ENCODE data around the gene CYP19A1. TPM values are rescaled to one million over a fixed set of nuclear protein-coding genes. Genes with fewer than 3 reads are reported as not detected.

The CYP19A1 gene
- total RNA-seq: 0.46 TPM

DNA sequence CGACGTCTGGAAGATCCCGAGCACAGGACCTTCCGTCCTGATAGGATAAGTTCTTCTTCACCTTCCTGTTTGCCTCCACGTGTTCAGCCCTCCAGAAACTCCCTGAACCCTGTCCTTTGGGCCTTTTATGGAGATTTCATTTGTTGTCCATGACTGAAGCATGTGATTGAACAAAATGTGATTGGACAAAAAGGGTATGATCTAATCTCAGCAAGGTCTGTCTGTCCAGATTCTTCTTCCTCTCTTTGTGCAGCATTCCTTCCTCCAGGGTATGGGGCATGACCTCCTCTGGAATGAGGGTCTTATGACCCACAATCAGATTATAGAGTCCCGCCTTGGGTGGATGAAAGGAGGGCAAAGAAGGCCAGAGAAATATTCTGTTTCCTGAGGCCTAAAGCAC is at the start of gene CYP19A1:
Gene CYP19A1, minus strand, starts transcription at position 101 of the 400 bp plus-strand sequence. CDS start 95,684 bp downstream, outside the sequence.
- no peak for DNase-seq (ENCODE audit: low spot score)

DNA sequence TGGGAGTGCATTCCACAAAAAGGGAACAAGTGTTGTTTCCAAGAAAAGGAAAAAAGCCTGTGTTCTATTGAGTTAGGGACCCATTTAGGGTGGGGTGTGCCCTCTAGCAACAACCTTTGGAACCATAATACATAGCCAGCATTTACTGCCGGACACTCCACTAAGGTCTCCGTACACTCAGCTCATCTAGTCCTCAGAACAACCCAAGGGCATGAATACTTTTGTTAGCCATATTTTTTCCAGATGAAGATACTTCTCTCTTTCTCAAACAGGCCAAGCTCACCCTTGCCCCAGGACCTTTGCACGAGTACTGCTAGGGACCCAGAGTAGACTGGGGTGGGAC is 49.3 kb upstream of the CYP19A1 start:
- DNase-seq (ENCODE audit: low spot score): no peak

DNA sequence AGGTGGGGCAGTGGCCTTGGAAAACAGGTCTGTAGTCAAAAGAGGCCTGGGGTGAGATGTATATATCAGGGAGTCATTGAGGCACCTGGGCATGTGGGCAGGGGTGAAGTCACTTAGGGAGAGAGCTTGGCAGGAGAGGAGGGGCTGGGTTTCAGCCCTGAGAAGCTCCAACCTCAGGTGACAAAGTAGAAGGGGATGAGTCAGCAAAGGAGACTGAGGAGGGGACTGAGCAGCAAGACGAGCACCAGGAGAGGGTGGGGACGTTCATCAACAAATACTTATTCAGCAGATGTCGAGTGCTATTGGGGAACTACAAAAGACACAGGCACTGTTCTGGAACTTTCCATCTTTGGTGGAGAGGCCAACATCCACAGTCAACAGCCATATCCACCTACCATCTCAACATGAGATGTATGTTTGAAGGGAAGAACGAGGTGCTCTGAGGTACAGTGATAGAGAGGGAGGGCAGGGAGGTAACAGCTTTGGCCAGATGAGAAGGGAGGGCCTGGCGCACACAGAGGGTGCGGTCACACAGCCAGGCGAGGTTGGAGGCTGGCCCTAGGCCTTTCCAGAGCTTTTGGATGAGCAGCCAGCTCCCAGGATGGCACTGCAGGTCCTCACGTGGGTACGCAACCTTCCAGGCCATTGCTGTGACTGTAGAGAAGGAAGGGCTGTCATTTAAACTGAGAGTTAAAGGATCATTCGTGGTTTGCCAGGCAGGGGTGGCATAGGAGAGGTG is 48.7 kb upstream of the CYP19A1 start:
- no peak for DNase-seq (ENCODE audit: low spot score)

DNA sequence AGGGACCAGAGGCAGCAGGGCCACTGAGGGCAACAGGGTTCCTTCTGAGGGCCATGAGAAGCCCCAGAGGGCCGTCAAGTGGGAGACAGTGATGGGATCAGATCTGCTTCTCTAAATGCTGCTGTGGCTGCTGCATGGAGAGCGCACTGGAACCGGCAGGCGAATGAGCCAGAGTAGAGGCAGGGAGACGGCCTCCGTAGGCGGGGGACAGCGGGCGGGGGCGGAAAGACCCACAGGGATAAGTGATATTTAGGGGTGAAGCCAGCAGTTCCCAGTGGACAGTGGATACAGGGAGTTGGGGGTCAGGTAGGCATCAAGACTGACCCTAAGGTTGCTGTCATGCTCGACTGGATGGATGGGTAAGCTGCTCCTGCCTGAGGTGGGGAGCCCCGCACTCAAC is 48.1 kb upstream of the CYP19A1 start:
- no peak for DNase-seq (ENCODE audit: low spot score)

DNA sequence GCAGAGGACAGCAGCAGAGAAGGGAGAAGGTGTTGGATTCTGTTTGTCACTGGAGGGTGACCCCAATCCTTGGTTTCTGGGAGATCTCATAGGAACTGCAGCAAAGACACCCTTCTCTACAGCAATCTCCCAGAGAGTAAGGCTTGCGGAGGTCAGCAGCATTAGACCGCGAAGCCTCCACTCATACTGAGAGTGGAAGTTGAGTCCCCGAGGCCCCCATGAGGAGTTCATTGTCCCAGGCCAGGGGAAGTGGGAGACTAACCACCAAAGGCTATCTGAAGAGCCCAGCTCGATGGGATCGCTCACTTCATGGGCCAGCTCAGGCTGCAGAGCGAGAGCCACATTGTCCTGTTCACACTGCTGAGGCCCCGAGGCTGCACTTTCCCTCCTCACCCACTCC is 47.6 kb upstream of the CYP19A1 start:
- no peak for DNase-seq (ENCODE audit: low spot score)

DNA sequence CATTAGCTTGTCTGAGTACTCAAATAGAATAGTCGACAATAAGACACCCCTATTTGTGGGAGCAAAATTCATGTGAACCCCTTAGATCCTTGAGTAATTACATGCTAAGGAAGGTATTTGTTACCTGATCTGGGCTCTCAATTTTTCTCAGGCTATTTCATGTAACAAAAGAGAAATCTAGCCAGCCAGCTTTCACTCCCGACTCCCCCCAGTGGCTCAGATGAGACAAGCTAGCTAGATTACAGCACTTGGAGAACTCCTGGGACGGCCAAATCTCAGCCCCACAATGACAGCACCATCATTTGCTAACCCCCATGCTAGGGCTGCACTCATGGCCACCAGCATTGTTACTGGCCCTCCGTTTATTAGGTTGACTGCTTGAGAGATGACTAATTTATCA is 44.4 kb upstream of the CYP19A1 start:
- DNase-seq (ENCODE audit: low spot score): no peak

DNA sequence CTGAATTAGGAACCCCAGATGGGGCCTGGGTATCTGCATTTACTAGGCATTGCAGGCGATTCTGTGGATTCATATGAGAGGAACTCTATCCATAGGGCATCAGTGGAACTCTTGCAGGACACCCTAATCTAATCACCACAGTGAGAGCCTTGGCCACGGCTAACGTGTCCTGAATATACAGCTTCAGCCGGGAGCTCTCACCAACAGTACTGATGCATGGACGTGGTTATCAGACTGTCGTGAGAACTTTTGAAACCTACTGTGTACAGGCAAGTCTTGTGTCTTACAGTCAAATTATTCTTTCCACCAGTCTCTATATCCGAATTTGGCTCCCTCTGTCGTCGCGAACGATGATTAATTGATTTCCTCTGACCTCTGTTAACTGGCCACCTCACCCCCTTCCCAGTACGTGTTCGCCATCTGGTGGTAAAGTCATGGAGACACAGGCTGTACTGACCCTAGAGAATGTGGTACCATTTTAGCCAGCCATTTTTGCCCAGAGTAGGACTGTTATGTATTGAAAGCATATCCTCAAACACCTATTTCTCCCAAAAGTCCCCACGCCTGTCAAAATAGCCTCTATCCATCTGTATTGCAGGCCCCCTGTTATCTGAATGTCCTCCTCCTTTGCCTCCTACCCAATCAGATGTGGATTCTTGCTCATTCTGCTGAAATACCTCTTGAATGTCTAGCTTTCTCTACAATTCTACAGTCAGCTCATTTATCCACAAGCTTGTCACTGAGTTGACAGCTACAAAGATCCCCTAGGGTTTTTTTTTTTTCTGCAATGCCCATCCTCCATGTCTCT is 42.8 kb upstream of the CYP19A1 start:
- peak; percentile 56 for DNase-seq (ENCODE audit: low spot score)

DNA sequence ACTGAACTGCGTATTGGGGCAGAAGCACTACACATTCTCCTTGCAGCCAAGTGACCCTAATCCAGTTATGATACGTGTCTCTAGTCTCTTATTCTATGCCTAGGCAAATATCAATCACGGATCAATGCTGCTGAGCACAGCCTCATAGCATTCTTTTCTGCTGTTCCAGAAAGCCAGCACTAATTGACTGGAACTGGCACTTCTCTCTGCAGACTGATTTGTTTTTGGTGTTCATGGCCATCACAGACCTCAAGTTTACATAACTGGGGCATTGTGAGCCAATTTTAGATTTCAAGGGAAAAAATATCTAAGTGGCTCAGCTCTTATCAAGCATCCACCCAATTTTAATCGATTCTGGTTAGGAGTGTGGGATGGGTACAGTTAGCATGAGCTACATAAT is 41.0 kb upstream of the CYP19A1 start:
- no peak for DNase-seq (ENCODE audit: low spot score)

DNA sequence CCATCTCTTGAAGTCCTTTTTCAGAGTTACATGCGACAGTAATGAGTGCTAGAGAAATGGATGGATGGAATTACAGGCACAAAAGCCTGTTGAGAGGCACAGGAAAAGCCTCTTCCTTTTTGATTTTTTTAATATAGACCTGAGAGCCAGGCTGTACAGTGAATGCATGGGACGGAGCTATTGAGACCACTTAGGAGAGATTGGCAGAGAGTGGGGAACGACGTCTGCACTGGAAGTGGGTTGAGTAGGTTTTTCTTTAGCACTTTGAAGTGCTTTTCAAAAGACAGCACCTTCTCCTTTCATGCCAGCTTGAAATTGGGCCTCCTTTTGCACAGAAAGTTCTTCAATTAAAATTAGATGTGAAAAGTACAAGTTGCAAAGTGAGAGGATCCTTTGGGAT is 40.0 kb upstream of the CYP19A1 start:
- DNase-seq (ENCODE audit: low spot score): no peak

DNA sequence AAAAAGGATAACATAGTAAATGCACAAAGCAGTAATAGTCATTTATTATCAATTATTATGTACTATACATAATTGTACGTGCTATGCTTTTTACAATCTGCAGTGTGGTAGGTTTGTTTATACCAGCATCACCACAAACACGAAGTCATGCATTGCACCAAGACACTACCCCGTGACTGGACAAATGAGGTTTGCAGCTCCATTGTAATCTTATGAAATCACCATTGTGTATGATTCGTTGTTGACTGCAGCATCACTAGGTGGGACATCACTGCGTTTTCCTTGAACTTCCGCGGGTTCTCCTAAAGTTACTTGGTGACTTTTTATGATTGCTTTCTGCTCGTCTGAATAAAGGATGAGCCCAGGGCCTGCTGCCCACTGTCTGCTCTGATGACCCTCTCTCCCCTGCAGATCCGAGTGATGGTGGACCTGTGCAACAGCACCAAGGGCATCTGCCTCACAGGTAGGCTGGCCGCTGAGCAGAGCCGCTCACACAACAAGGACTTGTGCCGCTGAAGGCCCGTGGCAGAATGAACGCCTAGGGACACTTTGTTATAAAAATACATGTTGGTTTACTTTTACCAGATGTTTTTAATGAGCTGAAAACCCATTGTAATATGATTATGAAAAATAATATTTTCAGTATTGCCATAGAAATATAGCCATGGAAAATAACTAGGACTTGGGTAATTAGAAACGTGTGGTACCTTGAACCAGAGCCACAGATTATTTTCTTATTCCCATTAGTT is 38.8 kb upstream of the CYP19A1 start:
- no peak for DNase-seq (ENCODE audit: low spot score)

DNA sequence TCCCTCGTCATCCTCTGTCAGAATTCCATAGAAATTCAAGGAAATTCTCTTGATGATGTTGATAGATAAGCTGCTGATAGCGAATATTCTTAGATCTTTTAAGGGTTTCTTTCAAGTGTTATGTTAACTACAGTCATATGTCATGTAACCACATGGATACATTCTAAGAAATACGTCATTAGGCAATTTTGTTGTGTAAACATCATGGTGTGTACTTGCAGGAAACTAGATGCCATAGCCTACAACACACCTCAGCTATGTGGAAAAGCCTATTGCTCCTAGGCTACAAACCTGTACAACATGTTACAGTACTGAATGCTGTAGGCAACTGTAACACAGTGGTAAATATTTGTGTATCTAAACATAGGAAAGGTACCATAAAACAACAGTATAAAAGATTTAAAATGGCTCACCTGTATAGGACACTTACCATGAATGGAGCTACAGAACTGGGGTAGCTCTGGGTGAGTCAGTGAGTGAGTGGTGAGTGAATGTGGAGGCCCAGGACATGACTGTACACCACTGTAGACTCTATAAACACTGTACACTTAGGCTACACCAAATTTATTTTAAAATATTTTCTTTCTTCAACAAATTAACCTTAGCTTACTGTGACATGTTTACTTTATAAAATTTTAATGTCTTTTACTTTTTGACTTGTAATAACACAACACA is 37.7 kb upstream of the CYP19A1 start:
- DNase-seq (ENCODE audit: low spot score): no peak

DNA sequence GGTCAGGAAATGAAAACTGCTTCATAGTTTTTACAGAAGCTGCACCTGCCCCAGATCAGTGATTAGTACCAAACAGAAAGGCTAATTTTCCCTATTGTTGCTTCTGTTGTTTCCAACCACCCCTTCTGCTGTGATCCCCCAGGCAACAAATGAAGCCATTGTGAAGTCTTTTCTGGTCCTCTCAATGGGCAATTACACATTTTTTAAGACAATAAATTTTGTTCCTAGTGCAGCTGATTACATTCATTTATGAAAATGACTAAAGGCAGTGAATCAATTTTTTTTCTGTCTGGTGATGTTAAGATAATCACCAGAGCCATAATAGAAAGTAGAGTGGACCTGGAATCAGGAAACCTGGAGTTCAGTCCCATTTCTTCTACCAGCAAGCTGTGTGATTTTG is 35.7 kb upstream of the CYP19A1 start:
- no peak for DNase-seq (ENCODE audit: low spot score)

DNA sequence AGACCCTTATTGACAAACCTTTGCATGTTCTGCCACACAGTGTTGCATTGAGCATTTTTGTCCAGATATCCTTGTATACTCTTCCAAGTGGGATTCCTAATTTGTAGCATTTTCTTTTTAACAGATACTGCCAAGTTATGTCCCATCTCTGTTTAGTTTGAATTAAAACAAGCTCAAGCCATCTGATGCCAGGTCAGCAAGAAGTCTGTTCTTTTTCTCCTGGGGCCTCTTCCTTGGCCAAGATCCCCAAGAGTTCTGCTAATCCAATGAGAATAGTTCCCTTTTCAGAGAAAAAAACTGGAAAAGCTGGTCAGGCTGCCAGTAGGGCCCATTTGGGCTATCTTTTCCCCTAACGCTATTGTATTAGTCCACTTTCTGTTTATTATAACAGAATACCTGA is 32.9 kb upstream of the CYP19A1 start:
- DNase-seq (ENCODE audit: low spot score): no peak

DNA sequence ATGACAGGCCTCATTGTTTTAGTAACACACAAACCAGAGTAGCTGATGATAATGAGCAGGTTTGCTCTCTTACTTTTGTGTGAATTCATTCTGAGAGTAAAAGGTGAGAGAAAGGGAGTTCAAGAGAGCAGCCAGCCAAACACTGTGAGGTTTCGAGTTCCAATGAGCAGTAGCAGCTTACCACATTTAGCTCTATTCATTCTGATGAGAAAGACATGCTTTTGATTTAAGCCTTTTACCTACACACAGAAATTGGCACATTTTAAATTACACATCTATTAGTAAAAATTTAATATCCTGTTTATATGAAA is 31.0 kb upstream of the CYP19A1 start:
- no peak for DNase-seq (ENCODE audit: low spot score)

DNA sequence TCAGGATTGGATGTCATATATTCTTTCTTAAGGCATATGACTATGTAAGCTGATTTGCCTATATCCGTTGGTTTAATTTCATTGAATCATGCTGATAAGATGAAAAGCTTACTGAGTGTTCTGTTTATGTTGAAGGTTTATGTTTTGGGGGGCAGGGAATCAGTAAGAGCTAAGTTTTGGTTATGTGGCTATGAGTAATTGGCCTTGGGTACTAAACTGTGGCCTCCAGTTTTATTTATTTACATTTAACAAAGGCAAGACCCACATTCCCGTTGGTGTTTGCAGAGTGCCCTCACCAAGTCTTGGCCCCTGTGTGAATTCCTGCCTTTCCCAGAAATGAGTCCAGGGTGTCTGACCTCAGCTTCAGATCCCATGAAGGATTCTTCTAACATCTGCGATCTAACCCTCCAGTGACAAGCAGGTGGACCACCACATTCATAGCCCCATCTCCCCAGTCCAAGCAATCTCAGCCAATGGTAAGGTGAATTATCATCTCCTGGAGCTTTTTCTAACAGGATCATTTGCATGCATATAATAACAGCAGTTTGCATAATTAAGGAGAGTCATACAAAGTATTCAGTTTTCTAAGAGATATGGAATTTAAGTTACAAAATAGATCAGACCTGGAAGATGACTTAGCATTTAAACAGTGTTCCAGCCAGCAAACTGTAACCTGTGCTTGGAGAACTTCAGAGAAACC is 30.5 kb upstream of the CYP19A1 start:
- DNase-seq (ENCODE audit: low spot score): no peak

DNA sequence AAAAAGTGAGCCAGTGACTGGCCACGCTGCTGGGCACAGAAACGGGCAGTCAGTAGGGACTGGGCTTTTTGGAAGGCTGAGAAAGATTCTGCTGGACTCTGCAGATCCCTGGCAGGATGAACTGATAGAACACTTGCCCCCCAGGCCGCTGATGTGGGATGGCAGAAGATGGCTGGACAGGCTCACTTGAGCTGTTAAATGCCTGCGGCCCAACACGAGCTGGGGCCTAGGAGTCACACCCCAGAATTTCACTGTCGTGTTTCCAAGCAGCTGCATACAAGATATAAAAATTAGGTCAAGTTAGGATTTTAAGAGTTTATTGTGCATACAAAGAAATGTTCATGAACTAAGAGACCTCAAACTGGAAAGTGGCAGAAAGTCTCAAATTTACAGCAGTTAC is 29.9 kb upstream of the CYP19A1 start:
- no peak for DNase-seq (ENCODE audit: low spot score)

DNA sequence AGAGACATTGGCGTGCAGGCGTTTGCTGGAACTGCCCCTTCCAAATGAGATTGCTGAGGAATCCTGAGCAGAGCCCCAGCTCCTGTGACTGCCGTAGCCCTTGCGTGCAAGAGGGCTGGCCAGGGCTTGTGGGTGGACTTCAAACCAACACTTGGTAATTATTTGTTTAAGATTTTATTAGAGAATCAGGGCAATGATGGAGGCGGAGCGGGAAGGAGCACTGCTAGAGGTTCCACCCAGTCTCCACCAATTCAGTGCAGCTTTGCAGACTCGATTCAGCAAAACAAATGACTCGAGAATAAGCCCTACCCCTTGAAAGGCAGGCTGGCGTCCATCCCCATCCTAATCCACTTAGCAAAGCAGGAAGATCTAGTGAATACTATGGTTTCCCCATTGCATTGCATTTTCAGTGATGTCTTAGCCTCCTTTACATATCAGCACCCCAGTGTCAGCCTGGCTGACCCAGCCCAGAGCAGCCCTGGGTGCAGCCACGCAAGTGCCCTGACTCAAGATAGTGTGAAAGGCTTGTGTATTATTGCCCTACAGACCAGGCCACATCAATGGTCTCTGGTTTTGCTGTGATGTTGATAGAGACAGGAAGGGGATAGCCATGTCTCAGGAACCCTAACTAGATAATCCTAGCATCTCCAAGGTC is 29.1 kb upstream of the CYP19A1 start:
- no peak for DNase-seq (ENCODE audit: low spot score)

DNA sequence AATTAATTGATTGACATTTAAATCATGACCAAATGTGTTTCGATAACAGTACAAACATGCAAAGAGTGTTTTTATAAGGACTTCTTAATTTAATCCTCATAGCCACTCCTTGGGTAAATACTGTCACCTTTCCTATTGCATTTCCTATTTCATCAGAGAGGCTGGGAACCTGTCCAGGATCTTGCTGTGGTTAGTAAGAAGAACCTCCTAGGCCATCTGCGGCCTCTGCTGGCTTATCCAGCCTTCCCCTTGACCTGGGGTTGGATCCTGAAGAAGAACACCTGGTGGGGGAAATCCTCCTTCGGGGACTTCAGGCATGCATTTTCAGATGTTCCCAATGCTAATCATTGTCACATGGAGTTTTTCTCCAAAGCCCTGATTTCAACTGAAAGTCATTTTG is 28.5 kb upstream of the CYP19A1 start:
- DNase-seq (ENCODE audit: low spot score): peak; percentile 62

DNA sequence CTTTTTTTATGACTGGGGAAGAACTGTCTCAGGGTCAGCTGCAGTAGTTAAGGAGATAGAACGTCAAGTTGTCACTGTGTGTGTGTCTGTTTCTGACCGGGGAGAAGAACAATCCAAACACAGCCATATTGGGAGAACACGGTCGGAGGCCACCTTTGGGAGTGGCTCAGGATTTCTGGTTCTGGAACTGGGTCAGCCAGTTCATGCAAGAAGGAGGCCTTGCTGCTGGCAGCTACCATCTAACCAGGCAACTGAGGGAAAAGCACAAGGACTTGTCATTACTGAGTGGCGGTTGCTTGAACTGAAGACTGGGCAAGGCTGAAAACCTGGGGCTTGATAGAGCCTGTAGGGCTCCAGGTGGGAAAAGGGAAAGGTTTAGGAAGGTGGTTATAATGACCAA is 27.7 kb upstream of the CYP19A1 start:
- DNase-seq (ENCODE audit: low spot score): no peak

DNA sequence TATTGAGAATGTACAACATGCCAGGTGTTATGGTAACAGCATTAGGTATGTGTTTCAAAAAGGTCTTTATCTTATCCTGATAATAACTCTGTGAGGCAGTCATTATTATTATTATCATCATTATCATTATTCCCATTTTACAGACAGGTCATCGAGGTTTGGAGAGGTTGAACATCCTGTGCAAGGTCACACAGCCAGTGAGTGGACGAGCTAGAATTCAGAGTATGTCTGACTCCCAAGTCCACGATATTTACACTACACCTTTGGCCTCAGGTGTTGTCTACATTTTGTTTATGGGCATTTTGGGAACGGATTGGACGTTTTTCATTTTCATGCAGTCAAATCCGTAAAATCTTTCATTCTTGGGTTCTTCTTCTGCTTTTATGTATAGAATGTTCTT is 27.0 kb upstream of the CYP19A1 start:
- no peak for DNase-seq (ENCODE audit: low spot score)

DNA sequence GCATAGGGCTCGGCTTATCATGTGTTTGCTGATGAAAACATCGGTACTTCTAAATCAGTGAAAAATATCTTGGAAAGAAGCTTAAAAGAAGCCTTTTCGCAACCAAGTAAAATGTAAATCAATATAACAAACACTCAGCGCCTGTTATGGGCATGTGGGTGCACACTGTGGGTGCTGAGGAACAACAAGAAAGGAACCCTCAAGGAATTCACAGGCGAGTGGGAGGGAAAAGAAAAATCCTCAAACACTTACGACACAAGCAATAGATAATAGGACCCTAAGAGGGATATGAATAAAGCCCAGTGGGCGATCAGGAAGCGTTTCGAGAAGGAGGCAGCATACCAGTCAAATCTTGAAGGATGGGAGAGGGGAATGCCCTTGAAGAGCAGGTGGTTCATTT is 25.0 kb upstream of the CYP19A1 start:
- no peak for DNase-seq (ENCODE audit: low spot score)
